T-helper 17 cell (primary cell): ENCODE results near the gene FGF21. TPM values are rescaled to one million over a fixed set of nuclear protein-coding genes. Genes with fewer than 3 reads are reported as not detected.
"Not testable (repeated sequence)": the region's sequence is repeated elsewhere in the genome, so short reads cannot be mapped to it uniquely, and the experiment has no call there.

ENCODE experiments used
- ATAC-seq: fragments of 150-1000 bp; cut with Tn5 transposase; 2 replicates; pipeline ENCODE4 v1.10.0; 2021; ENCODE audit warnings: mild to moderate bottlenecking, moderate library complexity
- DNase-seq, 3 donors: peaks; one replicate each; pipeline versions ENCODE4 v3.0.0 to v3.0.0-alpha.2; 2020 to 2021
- H3K9me3 ChIP-seq: one replicate; pipeline ENCODE4 v1.7.0; 2013; ENCODE audit warnings: low read length, mild to moderate bottlenecking; ENCODE audit not compliant: control insufficient read depth, poor library complexity, severe bottlenecking
- H3K27ac Mint-ChIP-seq: one replicate; pipeline ENCODE4 v1.8.0; 2022; ENCODE audit warnings: mild to moderate bottlenecking, moderate library complexity, mixed read lengths
- H3K27me3 Mint-ChIP-seq: one replicate; pipeline ENCODE4 v1.8.0; 2022; ENCODE audit warnings: mixed read lengths
- H3K36me3 Mint-ChIP-seq: one replicate; pipeline ENCODE4 v1.8.0; 2022; ENCODE audit warnings: low read depth, mixed read lengths
- H3K4me1 Mint-ChIP-seq: one replicate; pipeline ENCODE4 v1.8.0; 2022; ENCODE audit warnings: mild to moderate bottlenecking, mixed read lengths
- H3K4me3 Mint-ChIP-seq: one replicate; pipeline ENCODE4 v1.8.0; 2022; ENCODE audit warnings: mild to moderate bottlenecking, moderate library complexity, mixed read lengths
- total RNA-seq, 4 donors: library from RNA in 2 of 4; stranded (reverse) in 2 of 4; gene quantifications; one replicate each; pipeline ENCODE4 v1.2.3 and lab custom pipeline; 2022 to 2026

FGF21 gene
- total RNA-seq, 2 donors from 2014 or later = not detected

DNA sequence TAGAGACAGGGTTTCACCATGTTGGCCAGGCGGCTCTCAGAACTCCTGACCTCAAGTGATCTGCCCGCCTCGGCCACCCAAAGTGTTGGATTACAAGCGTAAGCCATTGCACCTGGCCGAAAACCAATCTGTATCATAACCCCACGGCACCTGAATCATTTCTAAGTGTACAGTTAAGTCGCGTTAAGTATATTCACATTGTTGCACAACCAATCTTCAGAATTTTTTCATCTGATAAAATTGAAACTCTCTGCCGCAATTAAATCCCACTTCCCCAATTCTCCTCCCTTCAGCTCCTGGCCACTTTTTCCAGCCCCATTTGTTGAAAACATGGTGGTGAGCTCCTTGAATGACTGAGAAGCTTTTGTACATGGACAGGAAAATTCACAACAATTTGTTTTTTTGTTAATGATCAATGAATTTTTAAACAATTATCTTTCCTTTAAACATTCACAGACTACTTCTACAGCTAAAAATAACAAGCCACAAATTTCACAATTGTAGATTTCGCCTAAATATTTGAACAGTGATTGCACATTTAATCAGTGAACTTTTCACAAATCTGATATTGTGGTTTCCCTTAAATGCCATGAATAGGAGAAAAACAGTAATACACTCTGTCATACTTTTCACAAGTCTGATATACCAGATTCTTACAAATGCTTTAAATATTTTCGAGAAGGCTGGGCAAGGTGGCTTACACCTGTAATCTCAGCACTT lies 13.8 kb downstream of the FGF21 start:
- Mint-ChIP-seq H3K27me3 (peaks cover 23% of the 10 kb centered on the region), H3K4me3 (no peak overlapping the region)
- ATAC-seq = no peak

DNA sequence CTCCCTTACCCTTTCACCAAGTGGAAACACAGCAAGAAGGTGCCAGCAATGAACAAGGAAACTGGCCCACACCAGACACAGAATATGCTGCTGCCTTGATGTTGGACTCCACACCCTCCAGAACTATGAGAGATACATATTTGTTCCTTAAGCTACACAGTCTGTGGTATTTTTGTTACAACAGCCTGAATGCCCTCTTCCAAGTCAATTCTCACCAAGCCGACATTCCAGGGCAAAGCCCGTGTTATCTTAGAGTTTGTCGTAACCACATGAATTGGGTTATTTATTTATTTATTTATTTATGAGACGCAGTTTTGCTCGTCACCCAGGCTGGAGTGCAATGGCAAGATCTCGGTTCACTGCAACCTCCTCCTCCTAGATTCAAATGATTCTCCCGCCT lies 14.9 kb downstream of the FGF21 start:
- H3K4me1 Mint-ChIP-seq = no peaks in the 10 kb centered on the region

More for the DNA sequence above, 13.8 kb downstream of the FGF21 start:
- Mint-ChIP-seq H3K36me3 (no peaks in the 10 kb centered on the region), H3K27ac (no peak overlapping the region), H3K4me1 (no peaks in the 10 kb centered on the region)
- no peaks in the 10 kb centered on the region for H3K9me3 ChIP-seq
- DNase-seq = no peak

DNA sequence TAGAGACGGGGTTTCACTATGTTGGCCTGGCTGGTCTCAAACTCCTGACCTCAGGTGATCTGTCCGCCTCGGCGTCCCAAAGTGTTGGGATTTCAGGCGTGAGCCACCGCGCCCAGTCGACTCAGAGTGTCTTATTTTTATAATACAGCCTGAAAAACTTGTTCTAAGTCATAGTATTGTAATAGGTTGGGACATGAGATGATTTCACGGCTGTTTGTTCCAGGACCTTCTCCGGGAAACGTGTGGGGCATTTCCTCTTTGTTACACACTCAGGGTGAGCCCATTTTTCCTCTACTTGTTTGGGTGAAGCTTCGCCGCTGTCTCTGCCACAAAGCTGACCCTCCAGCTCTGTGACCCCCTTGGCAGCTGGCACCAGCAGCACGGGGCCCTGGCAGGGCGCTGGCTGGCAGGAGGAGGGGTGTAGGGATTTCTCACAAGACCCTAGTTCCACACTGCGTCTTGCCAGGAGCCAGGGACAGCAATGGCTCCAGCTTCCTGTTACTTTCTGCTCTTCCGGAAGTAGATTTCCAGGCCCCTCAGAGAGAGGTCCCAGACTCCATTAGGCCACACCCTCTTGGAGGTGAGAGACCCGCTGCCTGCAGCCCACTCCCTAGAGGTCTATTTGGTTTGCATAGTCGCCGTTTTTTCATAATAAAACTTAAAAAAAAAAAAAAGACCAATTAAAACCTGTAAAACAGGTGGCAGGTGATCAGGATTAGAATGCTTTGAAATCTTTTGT lies 15.6 kb downstream of the FGF21 start:
- Mint-ChIP-seq H3K4me1 (no peaks in the 10 kb centered on the region), H3K27me3 (peaks cover 11% of the 10 kb centered on the region), H3K27ac (no peak overlapping the region), H3K4me3 (no peak overlapping the region), H3K36me3 (no peaks in the 10 kb centered on the region)
- no peak for ATAC-seq
- no peaks in the 10 kb centered on the region for H3K9me3 ChIP-seq
- no peak for DNase-seq

More for the DNA sequence above, 14.9 kb downstream of the FGF21 start:
- H3K4me3 Mint-ChIP-seq = no peak overlapping the region
- no peak overlapping the region for H3K27ac Mint-ChIP-seq
- no peaks in the 10 kb centered on the region for H3K9me3 ChIP-seq
- DNase-seq = no peak
- no peak for ATAC-seq
- H3K27me3 Mint-ChIP-seq = peaks cover 15% of the 10 kb centered on the region
- no peaks in the 10 kb centered on the region for H3K36me3 Mint-ChIP-seq

DNA sequence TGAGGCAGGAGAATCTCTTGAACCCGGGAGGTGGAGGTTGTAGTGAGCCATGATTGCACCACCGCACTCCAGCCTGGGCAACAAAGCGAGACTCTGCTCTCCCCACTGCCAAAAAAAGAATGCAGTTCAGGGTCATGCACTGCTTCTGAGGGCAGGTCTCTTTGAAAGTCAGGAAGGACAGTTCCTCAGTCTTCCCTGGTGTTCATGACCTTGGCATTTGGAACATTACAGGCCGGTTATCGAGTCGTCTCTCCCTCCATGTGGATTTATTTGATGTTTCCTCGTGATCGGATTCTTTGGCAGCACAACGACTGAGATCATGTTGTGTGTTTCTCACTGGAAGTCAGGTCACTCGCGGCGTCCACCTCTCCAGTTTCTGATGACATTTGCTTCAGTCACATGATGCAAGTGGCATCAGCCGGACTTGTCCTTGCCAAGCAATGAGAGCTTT lies 17.2 kb downstream of the FGF21 start:
- no peaks in the 10 kb centered on the region for H3K4me1 Mint-ChIP-seq
- no peak for DNase-seq
- H3K27ac Mint-ChIP-seq = no peak overlapping the region
- H3K4me3 Mint-ChIP-seq = no peak overlapping the region
- H3K27me3 Mint-ChIP-seq = peaks cover 9% of the 10 kb centered on the region
- no peaks in the 10 kb centered on the region for H3K36me3 Mint-ChIP-seq
- no peaks in the 10 kb centered on the region for H3K9me3 ChIP-seq
- no peak for ATAC-seq

DNA sequence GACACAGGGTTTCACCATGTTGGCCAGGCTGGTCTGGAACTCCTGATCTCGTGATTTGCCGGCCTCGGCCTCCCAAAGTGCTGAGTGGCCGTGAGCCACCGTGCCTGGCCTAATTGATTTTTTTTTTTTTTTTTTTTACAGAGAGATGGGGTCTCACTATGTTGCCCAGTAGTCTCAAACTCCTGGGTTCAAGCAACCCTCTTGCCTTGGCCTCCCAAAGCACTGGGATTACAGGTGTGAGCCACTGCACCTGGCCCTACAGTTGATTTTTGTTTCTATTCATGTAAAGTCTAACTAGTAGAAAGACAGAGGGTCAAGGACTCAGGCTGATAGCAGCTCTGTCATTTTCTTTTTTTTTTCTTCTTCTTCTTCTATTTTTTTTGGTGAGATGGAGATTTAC lies 21.8 kb downstream of the FGF21 start:
- Mint-ChIP-seq H3K27ac (peak overlapping the region; percentile 39), H3K4me1 (no peaks in the 10 kb centered on the region), H3K36me3 (no peaks in the 10 kb centered on the region), H3K4me3 (no peak overlapping the region), H3K27me3 (peaks cover under 1% of the 10 kb centered on the region)
- H3K9me3 ChIP-seq = no peaks in the 10 kb centered on the region
- ATAC-seq = no peak
- no peak for DNase-seq

DNA sequence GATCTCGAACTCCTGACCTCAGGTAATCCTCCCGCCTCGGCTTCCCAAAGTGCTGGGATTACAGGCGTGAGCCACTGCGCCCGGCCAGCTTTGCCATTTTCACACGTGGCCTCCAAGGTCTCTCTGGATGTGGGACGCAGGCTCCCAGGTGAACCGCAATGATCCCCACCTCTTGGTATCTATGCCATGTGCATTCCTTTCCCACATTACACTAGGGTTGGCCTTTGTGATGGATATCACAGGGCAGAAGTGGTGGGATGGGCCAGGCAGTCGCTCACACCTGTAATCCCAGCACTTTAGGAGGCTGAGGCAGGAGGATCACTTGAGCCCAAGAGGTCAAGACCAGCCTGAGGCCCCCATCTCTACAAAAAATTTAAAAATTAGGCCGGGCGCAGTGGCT lies 22.4 kb downstream of the FGF21 start:
- H3K36me3 Mint-ChIP-seq = no peaks in the 10 kb centered on the region
- peaks cover 6% of the 10 kb centered on the region for H3K27me3 Mint-ChIP-seq
- no peak for DNase-seq
- no peak overlapping the region for H3K4me3 Mint-ChIP-seq
- no peak for ATAC-seq
- H3K4me1 Mint-ChIP-seq = peaks cover 2% of the 10 kb centered on the region
- no peaks in the 10 kb centered on the region for H3K9me3 ChIP-seq
- H3K27ac Mint-ChIP-seq = peak overlapping the region; percentile 39

DNA sequence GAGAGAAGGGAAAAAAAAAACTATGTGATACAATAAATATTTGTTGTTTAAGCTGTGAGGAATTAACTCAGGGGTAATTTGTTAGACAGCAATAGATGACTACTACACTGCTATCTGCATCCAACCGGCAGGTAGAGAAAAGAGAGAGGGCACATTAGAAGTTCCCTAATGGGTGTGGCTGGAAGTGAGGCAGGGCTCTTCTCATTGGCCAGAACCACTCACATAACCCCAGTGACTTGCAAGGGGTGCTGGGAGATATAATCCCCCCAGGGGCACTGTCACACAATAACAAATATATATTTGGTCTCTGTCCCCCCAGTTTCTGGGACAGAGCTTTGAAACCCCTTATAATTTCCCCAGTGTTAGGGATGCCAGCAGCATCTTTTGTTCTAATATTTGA lies 24.3 kb downstream of the FGF21 start:
- Mint-ChIP-seq H3K27me3 (peaks cover 6% of the 10 kb centered on the region), H3K4me1 (peaks cover 2% of the 10 kb centered on the region), H3K4me3 (no peak overlapping the region), H3K36me3 (no peaks in the 10 kb centered on the region), H3K27ac (no peak overlapping the region)
- no peaks in the 10 kb centered on the region for H3K9me3 ChIP-seq
- DNase-seq (no peak), ATAC-seq (no peak)

DNA sequence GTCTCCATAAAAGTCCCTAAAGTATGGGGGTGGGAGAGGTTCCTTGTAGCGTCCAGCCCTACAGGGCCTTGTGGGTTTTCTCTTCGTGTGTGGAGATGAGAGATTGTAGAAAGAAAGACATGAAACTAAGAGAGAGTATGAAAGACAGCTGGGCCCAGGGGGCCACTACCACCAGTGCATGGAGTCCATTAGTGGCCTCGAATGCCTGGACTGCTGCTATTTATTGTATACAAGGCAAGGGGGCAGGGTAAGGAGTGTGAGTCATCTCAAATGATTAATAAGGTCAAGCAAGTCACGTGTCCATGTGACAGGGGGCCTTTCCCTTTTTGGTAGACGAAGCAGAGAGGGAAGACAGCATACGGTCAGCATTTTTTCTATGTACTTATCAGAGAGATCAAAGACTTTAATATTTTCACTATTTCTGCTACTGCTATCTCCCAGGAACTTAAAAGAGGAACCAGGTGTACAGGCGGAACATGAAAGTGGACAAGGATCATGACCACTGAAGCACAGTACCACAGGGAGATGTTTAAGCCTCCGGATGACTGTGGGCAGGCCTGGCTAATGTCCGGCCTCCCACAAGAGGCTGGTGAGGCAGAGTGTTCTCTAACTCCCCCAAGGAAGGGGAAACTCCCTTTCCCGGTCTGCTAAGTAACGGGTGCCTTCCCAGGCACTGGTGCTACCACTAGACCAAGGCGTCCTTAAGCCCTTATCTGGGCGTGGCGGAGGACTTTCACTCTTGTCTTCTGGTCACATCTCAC lies 25.5 kb downstream of the FGF21 start:
- DNase-seq (no peak), ATAC-seq (no peak)
- peak overlapping the region; percentile 2 for H3K27ac Mint-ChIP-seq

DNA sequence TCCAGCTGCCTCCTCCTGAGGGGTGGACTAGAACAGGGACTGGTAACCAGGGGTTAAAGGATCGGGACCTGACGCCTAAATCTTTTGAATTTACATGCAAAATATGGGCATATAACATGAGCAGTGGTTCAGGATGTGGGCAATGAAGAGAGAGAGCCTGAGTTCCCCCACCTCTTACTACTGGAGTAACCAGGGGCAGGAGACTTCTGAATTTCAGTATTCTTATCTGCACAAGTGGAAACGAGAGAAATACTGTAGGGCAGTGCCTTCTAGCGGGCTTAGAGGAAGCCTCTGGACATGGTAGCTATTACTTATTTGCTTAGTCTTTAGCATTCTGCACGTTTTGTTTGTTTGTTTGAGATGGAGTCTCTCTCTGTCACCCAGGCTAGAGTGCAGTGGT lies 29.2 kb downstream of the FGF21 start:
- H3K36me3 Mint-ChIP-seq = no peaks in the 10 kb centered on the region
- no peak overlapping the region for H3K27ac Mint-ChIP-seq
- peaks cover 2% of the 10 kb centered on the region for H3K4me1 Mint-ChIP-seq
- no peaks in the 10 kb centered on the region for H3K9me3 ChIP-seq
- DNase-seq (no peak), ATAC-seq (no peak)
- H3K27me3 Mint-ChIP-seq = peaks cover 6% of the 10 kb centered on the region
- H3K4me3 Mint-ChIP-seq = no peak overlapping the region

More for the DNA sequence above, 25.5 kb downstream of the FGF21 start:
- Mint-ChIP-seq H3K27me3 (peaks cover 6% of the 10 kb centered on the region), H3K4me3 (no peak overlapping the region), H3K4me1 (peaks cover 2% of the 10 kb centered on the region), H3K36me3 (no peaks in the 10 kb centered on the region)
- H3K9me3 ChIP-seq = no peaks in the 10 kb centered on the region

DNA sequence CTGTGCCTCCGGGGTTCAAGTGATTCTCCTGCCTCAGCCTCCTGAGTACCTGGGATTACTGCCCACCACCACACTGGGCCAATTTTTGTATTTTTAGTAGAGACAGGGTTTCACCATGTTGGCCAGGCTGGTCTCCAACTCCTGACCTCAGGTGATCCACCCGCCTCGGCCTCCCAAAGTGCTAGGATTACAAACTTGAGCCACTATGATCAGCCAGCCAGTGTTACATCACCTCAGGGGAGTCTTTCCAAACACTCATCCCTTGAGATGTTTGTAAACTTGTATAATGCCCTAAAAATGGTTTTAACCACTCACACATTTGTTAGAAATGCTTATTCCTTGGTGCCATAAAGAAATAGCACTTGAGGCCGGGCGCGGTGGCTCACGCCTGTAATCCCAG lies 31.1 kb downstream of the FGF21 start:
- not testable (repeated sequence) for H3K4me3 Mint-ChIP-seq, H3K27ac Mint-ChIP-seq, H3K4me1 Mint-ChIP-seq, H3K27me3 Mint-ChIP-seq, H3K9me3 ChIP-seq, H3K36me3 Mint-ChIP-seq, ATAC-seq, DNase-seq

DNA sequence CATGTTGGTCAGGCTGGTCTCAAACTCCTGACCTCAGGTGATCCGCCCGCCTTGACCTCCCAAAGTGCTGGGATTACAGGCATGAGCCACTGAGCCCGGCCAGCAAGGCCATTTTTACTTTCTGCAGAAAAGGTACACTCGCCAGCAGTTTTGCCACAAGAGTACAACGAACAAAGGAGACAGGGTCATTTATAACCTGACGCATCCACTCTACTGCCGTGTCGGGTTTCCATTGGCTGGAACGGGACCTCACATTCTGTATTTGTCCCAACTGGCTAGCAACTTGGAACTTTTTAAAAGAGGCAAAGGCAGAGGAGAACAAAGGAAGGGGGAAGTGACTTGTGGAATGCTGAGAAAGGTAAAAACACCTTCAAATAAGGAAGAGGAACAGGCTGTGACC lies 32.0 kb downstream of the FGF21 start:
- not testable (repeated sequence) for H3K4me3 Mint-ChIP-seq, H3K27me3 Mint-ChIP-seq, ATAC-seq, H3K4me1 Mint-ChIP-seq, H3K9me3 ChIP-seq, DNase-seq, H3K27ac Mint-ChIP-seq, H3K36me3 Mint-ChIP-seq

DNA sequence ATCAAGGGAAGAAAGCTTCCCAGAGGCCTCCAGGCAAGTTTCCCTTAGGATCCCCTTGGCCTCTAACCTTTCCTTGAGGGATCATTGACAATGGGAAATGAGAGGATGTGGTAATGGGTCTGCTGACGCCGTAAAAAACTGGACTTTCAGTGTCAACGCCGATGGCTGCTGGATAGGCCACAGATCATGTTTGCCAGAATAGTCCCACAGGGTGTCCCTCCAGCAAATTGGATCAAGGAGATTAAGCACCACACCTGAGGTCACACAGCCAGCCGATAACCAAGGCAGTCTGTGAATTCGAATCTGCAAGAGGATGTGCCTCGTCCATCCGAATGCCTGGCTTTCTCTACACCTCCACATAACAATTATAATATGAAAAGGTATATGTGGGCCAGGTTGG lies 37.9 kb downstream of the FGF21 start:
- H3K27ac Mint-ChIP-seq = no peak overlapping the region
- H3K27me3 Mint-ChIP-seq = no peaks in the 10 kb centered on the region
- ATAC-seq (no peak), DNase-seq (no peak)
- H3K4me3 Mint-ChIP-seq = no peak overlapping the region
- peaks cover 4% of the 10 kb centered on the region for H3K4me1 Mint-ChIP-seq
- H3K9me3 ChIP-seq = no peaks in the 10 kb centered on the region
- no peaks in the 10 kb centered on the region for H3K36me3 Mint-ChIP-seq

DNA sequence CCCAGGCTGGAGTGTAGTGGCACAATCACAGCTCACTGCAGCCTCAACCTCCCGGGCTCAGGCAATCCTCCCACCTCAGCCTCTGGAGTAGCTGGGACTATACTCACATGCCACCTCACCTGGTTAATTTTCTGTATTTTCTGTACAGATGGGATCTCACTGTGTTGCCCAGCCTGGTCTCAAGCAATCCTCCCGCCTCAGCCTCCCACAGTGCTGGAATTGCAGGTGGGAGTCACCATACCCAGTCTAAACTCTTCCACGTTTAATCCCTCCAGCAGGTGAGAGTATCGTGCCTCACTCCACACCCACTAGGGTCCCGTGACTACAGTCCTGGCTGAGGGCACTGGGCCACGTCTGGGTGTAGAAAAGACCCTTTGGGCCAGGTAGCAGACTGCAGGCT lies 39.0 kb downstream of the FGF21 start:
- no peak for ATAC-seq
- H3K9me3 ChIP-seq = no peaks in the 10 kb centered on the region
- Mint-ChIP-seq H3K4me1 (peaks cover 4% of the 10 kb centered on the region), H3K27ac (no peak overlapping the region), H3K4me3 (peak overlapping the region; percentile 89), H3K36me3 (no peaks in the 10 kb centered on the region), H3K27me3 (no peaks in the 10 kb centered on the region)
- no peak for DNase-seq
